ENCODE results near the gene PGLYRP4.

GRCh38 chr1:153380711-153381110 lies 32.1 kb upstream of the PGLYRP4 start:
- TF ChIP-seq ZNF219 (CRISPR knock-in tag; IDR thresholded peaks at IDR 0.05; ENCODE audit: borderline replicate concordance) (no peak), CTCF (IDR thresholded peaks at IDR 0.05) (no peak), ZNF512 (CRISPR knock-in tag; IDR thresholded peaks at IDR 0.05; ENCODE audit: borderline replicate concordance) (no peak), NFYB (CRISPR knock-in tag; conservative IDR thresholded peaks at IDR 0.05; ENCODE audit: low read depth) (no peak), PREB (CRISPR knock-in tag; IDR thresholded peaks at IDR 0.05; ENCODE audit: borderline replicate concordance) (no peak), FOXP4 (CRISPR knock-in tag; IDR thresholded peaks at IDR 0.05) (no peak), RORB (CRISPR knock-in tag; IDR thresholded peaks at IDR 0.05) (no peak), E2F1 (CRISPR knock-in tag; IDR thresholded peaks at IDR 0.05) (no peak), MLX (CRISPR knock-in tag; IDR thresholded peaks at IDR 0.05) (no peak), ATF6 (CRISPR knock-in tag; IDR thresholded peaks at IDR 0.05) (no peak), FOXK1 (CRISPR knock-in tag; IDR thresholded peaks at IDR 0.05) (no peak)
